Measurements from ENCODE around the gene HPD.

The HPD gene

DNA sequence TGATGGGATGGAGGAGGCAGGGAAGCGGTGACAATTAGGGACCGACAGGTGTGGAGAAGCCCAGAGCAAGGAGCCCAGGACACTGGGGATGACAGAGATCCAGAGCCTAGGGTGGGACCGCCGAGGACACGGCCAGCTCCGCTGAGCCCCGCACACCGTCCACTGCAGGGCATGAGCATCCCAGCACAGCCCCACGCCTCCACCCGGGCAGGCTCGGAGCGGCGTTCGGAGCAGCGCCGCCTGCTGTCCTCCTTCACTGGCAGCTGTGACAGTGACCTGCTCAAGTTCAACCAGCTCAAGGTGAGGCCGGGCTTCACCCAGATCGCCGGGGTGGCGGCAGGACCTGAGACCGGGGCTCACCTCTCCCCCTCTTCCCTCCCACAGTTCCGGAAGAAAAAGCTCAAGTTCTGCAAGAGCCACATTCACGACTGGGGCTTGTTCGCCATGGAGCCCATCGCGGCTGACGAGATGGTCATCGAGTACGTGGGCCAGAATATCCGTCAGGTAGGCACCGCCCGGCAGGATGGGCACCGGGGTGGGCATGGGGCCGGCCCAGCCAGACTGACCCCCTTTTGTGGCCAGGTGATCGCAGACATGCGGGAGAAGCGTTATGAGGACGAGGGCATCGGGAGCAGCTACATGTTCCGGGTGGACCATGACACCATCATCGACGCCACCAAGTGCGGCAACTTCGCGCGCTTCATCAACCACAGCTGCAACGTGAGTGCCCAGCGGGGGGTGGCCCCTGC, 31.1 kb downstream of the HPD start:
- no peak for DNase-seq

DNA sequence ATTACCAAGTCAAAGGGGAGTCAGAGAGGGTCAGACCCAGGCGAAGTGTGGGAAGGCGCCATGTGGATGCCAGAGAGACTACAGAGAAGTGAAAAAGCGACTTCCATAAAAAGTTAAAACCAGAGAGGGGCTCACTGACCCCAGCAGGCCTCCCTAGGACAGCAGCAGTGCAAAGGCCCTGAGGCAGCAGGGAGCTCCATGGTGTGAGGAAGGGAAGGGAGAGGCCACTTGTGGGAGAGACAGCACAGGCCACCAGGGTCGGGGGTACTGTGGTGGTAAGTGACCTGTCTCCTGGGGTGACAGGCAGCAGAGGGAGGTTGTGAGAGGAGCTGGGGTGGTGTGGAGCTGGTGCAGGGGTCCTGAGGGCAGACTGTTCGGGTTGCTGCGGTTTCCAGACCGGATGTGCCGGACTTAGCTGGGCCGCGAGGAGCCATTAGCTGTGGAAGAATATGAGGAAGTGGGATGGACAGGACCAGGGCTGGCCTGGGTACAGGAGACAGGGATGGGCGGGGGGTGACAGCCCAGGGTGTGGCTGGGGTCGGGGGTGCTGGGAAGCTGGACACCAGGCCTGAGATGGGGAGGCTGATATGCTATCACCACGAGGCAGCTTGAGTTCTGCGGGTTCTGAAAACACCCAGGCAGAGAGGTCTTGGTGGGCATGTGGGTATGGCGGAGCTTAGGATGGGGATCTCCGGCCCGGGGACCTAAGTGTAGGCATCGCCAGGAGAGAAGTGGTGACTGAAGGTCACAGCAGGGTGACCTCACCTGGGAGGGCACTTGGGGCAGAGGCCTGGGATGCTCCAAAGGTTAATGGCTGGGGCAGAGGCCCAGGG, 32.1 kb downstream of the HPD start:
- no peak for DNase-seq

DNA sequence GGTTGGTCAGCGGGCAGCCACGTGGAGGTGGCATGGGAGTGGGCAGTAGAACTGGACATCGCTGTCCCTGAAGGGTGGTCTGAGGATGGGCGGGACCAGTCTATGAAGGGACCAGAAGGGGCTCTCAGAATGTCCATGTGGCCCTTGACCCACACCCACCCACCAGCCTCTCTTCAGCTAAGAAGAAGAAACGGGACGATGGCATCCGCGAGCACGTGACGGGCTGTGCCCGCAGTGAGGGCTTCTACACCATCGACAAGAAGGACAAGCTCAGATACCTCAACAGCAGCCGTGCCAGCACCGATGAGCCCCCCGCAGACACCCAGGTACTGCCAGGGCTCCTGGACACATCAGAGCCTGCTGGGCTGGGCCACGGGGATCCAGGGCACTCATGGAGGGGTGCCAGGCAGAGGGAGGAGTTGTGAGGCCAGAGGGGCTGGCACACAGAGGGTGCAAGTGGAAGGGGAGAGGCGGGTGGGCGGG, 33.6 kb downstream of the HPD start:
- DNase-seq: no peak

DNA sequence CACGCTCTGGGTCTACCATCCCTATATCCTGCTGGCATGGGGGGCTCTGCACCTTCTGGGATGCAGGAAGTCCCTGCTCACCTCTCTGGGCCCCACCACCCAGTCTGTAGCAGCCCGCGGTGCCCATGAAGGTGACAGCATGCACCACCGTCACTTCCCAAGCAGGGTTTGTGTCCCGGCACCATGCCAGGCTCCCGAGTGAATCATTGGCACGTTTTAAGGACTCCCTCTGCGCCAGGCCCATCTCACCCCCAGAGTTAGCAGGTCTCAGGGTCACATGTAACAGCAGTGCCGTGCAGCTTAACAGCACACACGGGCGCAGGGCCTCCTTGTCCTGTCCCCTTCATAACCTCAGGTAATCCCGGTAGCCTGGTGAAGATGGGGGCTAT, 34.9 kb downstream of the HPD start:
- no peak for DNase-seq

DNA sequence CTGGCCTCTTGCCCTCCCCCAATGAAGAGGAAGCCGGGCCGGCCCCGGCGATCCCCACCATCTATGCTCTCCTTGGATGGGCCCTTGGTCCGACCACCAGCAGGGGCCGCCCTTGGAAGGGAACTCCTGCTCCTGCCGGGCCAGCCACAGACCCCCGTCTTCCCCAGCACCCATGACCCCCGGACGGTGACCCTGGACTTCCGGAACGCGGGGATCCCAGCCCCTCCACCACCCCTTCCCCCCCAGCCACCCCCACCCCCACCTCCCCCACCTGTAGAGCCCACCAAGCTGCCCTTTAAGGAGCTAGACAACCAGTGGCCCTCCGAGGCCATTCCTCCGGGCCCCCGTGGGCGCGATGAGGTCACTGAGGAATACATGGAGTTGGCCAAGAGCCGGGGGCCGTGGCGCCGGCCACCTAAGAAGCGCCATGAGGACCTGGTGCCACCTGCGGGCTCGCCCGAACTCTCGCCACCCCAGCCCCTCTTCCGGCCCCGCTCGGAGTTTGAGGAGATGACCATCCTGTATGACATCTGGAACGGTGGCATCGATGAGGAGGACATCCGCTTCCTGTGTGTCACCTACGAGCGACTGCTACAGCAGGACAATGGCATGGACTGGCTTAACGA, 35.4 kb downstream of the HPD start:
- no peak for DNase-seq

DNA sequence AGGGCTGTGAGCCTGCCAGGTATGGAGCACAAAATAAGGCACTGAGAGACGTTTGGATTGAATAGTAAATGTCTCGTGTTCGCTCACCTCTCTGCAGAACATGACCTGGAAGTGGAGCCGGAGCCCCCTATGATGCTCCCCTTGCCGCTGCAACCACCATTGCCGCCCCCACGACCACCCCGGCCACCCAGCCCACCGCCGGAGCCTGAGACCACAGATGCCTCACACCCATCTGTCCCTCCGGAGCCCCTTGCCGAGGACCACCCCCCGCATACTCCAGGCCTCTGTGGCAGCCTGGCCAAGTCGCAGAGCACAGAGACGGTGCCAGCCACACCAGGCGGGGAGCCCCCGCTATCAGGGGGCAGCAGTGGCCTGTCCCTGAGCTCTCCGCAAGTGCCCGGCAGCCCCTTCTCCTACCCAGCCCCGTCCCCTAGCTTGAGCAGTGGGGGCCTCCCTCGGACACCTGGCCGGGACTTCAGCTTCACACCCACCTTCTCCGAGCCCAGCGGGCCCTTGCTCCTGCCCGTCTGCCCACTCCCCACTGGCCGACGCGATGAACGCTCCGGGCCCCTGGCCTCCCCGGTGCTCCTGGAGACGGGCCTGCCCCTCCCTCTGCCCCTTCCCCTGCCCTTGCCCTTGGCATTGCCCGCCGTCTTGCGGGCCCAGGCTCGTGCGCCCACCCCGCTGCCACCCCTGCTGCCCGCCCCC, 36.1 kb downstream of the HPD start:
- no peak for DNase-seq

DNA sequence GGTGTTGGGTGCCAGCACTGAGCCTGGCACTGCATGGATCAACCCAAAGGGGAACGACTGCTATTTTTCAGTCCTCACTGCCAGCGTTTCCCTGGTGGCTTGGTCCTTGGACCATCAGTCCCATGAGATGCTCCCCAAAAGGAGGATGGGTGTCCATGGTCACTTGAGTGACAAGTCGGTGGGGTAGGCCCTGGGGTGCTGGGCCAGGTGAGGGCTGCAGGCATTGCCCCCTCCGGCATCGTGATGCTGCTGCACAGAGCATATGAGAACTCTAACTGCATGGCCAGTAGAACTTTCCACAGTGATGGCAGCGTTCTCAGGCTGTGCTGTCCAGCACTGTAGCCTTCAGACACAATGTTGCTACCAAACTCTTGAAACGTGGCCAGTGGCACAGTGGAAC, 38.6 kb downstream of the HPD start:
- no peak for DNase-seq

DNA sequence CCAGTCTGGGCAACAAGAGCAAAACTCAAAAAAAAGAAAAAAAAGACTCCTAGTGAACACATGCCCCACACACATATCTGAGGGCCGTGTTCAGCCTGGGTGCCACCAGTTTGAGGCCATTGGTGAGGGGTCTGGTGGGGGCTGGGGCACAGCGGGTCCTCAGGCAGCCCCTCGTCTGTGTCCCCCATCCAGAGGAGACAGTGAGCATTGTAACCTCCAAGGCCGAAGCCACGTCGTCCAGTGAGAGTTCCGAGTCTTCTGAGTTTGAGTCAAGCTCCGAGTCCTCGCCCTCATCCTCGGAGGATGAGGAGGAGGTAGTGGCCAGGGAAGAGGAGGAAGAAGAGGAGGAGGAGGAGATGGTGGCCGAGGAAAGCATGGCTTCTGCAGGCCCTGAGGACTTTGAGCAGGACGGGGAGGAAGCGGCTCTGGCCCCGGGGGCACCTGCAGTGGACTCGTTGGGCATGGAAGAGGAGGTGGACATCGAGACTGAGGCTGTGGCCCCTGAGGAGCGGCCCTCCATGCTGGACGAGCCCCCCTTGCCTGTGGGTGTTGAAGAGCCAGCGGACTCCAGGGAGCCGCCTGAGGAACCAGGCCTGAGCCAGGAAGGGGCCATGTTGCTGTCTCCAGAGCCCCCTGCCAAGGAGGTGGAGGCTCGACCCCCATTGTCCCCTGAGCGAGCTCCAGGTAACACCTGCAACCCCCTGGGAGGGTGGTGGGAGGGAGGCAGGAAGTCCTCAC, 39.3 kb downstream of the HPD start:
- DNase-seq: no peak

DNA sequence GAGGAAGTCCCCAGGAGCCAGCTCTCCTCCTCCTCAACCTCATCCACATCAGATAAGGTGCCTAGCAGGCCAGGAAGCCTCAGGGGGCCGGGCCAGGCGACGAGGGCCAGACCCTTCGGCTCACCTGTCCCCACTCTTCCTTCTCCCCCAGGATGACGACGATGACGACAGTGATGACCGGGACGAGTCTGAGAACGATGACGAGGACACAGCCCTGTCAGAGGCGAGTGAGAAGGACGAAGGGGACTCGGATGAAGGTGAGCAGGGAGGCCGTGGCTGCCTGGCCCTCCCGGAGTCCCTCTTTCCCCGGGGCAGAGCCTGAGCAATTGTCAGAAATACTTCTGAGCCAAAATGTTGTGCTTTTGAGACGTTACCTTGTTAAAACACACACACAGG, 41.0 kb downstream of the HPD start:
- DNase-seq: no peak

DNA sequence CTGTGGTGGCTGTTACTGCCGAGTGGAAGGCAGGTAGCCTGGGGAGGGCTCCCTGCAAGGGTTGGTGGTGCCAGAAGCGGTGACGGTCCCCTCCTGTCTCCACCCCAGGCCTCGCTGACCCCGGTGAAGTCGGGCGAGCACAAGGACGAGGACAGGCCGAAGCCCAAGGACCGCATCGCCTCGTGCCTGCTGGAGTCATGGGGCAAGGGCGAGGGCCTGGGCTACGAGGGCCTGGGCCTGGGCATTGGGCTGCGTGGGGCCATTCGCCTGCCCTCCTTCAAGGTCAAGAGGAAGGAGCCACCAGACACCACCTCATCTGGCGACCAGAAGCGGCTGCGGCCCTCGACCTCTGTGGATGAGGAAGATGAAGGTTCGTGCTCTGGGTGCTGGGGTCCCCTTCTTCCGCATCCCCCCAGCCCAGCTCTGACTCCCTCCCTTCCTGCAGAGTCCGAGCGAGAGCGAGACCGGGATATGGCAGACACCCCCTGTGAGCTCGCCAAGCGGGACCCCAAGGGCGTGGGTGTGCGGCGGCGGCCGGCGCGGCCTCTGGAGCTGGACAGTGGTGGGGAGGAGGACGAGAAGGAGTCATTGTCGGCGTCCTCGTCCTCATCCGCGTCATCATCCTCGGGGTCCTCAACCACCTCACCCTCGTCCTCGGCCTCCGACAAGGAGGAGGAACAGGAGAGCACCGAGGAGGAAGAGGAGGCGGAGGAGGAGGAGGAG, 41.6 kb downstream of the HPD start:
- DNase-seq: no peak

DNA sequence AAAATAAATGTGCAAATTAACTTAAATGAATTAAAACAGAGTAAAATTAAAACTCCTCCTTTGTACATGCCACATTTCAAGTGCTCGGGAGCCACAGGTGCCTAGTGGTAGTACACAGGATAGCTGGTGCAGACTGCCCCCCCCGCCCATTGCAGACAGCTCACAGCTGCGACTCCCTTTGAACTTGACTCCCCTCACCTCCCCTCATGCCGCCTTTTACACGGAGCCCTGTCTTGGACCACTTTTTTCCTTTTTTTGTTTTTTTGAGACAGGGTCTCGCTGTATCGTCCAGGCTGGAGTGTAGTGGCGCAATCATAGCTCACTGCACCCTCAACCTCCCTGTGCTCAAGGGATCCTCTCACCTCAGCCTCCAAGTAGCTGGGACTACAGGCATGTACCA, 43.4 kb downstream of the HPD start:
- no peak for DNase-seq

DNA sequence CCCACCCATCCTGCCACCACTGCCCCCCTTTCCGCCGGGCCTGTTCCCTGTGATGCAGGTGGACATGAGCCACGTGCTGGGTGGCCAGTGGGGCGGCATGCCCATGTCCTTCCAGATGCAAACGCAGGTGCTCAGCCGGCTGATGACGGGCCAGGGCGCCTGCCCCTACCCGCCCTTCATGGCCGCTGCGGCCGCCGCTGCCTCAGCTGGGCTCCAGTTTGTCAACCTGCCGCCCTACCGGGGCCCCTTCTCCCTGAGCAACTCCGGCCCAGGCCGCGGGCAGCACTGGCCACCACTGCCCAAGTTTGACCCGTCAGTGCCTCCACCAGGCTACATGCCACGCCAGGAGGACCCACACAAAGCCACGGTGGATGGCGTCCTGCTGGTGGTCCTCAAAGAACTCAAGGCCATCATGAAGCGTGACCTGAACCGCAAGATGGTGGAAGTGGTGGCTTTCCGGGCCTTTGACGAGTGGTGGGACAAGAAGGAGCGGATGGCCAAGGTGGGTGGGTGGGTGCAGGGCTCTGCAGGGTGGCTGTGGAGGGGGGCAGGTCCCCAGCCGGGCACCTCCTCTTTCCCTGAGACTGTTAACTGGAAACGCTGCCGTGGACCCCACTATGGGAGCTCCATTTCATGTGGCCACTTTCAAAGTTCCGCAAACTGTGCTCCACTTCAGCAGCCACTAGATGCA, 44.1 kb downstream of the HPD start:
- no peak for DNase-seq

DNA sequence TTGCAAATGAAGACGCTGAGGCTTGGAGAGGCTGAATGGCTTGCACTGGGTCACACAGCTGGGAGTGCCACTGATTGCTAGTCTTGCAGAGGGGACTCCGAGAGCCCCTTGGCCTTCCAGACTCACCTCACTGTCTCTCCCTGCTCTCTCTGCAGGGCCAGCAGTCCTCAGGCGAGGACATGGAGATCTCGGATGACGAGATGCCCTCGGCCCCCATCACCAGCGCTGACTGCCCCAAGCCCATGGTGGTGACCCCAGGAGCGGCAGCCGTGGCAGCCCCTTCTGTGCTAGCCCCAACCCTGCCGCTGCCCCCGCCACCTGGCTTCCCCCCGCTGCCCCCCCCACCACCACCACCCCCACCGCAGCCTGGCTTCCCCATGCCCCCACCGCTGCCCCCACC, 44.7 kb downstream of the HPD start:
- DNase-seq: no peak

DNA sequence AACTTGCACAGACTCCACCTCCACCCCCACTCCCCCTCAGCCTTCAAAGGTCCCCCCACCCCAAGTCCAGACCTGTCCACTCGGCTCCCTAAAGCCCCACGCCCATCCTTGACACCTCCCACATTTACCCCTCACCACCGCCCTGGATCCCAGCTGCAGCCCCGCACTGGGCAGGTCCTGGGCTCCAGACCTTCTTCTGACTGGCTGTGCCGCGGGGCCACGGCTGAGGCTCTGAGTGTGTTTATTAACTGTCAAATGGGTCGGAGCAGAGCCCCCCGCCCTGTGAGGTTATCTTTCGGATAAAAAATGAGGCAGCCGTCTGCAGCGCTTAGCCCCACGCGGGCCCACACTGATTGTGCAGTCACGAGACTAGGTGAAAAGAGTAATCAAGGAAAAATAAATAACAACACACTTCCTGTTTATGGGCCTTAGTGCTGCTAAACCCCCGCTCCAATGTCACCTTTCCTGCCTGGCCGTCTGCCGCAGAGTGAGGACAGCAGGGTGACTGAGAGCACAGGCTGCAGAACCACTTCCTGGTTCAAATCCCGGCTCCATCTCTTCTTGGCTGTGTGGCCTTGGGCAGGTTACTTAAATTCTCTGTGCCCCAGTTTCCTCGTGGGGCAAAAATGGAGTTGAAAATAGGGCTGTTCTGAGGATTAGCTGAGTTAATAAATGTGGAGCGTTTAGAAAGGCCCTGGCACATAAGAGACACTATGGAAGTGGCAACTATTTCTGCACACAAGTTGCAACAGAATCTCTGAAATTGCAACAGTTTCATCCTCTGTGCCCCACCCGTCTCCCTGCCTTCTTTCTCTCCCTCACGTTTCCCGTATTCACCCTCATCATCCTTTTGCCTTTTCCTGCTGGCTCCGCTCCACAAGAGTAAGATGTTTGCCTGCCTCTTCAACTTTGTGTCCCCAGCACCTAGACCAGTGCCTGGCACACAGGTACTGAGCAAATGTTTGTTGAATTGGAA, 45.5 kb downstream of the HPD start:
- no peak for DNase-seq

DNA sequence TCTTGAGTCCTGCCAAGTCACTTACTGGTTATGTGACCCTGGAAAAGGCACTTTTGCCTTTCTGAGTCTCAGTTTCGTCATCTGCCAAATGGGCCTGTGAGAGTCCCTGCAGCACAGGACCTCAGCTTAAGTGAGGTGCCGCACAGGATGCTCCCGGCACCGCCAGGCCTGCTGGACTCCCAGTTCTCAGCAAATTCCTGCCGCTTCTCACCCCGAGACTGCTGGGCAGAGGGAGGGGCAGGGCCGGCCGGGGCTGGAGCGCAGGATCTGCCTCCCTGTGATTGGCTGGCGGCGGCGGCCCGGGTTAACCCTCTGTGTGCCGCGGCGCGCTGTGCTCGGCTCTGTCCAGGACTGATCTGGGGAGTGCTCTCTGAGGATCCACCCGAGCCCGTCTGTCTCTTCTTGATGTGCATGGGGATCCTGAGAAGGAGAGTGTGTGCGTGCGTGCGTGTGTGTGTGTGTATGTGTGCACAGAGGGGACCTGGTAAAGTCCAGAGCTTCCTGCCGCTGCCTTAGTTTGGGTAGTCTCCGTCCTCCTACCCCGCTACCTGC, 46.3 kb downstream of the HPD start:
- peak in 1 of 2 donors; percentile 34 for DNase-seq

DNA sequence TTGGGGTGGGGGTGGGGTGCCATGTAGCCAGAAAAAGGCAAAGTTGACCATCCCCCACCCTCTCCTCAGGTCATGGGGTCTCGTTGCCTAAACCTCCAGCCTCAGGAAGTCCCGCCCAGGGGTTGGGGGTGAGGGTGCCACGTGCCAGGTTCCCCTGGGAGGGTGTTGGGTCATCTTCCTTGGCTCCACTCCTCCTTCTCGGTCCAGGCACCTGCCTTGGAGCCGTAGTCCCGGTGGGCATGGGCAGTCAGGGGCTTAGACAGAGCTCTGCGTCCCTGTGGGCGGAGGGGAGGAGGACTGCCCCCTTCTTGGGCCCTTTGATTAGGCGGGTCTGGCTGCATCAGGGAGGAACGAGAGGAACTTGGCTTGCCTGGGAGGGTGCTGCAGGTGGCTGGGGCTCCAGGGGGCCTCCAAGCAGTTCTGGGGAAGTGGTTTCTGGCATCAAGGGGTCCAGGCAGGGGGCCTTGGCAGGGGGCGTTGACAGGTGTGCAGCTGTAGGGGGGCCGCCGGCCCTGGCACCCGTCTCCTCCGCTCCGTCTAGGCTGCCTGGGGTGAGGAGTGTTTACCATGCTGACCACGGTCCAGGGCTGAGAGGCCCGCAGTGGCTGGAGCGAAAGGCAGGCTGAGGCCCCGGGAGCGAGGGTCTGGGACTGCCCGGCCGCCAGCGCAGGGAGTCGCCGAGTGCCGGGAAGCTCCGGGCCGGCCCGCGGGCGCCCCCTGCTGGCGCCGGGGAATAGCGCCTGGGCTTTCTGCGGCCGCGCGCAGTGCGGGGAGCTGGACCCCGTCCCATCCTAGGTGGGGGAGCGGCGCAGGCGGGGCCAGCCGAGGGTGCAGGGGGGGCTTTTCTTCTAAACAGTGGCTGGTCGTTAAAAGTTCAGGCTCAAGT, 47.0 kb downstream of the HPD start:
- DNase-seq: peak in 1 of 2 donors; percentile 39

DNA sequence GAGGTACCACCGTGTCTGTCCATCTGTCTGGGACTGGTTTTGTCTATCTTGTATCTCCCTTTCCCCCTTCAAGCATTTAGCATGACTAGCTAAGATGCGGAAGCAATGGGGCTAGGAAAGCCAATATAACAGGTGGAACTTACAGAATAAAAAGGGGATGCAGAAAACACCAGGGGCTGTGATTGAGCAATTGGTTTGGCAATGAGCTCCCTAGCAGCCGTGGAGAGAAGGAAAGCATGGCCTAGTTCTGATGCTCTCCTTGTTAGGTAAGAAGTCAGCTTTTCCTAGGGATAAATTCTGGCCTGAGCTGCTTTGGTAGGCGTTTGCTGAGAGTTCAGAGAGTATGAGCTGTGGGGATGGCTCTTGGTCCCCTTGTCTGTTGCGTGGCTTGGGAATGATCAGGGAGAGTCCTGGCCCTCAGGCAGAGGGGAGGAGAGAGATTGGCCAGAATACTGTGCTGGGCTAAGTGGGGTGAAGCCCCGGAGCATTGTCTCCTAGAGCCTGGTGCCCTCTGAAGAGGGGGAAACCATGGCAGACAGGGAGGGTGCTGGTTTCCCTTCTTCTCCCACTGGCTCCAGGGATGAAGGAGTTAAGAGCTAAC, 47.7 kb downstream of the HPD start:
- DNase-seq: no peak

DNA sequence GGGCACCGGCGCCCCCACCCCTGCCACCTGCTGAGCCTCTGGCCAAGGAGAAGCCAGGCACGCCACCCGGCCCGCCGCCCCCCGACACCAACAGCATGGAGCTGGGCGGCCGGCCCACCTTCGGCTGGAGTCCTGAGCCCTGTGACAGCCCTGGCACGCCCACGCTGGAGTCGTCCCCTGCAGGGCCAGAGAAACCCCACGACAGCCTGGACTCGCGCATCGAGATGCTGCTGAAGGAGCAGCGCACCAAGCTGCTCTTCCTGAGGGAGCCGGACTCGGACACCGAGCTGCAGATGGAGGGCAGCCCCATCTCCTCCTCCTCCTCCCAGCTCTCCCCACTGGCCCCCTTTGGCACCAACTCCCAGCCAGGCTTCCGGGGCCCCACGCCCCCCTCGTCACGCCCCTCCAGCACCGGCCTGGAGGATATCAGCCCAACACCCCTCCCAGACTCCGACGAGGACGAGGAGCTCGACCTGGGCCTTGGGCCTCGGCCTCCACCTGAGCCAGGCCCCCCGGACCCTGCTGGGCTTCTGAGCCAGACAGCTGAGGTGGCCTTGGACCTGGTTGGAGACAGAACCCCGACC, 48.3 kb downstream of the HPD start:
- DNase-seq: no peak

Measured in hippocampal formation (tissue), 2 donors.